ENCODE data around the gene WFDC2.

DNA sequence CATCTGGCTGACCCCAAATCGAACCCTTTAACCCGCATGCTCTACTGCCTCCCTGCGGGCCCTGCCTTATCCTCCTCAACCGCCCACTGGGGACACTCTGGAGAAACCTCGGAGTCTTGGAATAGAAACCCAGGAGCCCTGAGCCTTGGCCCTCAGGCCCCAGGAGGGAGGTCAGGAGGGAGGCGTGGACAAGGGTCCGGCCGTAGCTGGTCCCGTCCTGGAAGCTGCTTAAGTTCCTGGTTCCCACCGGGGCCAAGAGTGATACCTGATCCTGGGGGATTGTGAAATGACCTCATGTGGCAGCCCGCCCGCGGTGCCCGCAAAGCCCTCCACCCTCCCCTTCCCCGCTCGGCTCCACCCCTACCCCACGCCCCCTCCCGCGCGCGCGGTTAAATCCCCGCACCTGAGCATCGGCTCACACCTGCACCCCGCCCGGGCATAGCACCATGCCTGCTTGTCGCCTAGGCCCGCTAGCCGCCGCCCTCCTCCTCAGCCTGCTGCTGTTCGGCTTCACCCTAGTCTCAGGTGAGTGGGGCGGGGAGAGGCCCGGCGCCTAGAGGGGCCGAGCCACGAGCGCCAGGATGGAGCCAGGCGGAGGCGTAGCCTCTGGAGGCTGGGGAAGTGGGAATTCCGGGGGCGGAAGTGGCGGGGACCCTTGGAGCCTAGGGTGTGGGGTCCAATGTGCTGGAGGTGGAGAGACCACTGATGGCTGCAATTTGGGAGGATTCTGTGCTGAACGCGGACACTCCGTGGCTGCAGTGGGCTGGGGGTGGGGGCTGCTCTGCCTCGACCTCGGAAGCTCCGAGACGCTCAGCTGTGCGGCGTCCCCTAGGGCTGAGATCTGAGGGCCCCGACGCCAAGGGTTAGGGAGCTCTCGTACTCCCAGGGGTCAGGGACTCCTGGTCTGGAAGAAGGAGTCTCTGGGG, at the start of gene WFDC2:
- TF ChIP-seq, protein P1, sequence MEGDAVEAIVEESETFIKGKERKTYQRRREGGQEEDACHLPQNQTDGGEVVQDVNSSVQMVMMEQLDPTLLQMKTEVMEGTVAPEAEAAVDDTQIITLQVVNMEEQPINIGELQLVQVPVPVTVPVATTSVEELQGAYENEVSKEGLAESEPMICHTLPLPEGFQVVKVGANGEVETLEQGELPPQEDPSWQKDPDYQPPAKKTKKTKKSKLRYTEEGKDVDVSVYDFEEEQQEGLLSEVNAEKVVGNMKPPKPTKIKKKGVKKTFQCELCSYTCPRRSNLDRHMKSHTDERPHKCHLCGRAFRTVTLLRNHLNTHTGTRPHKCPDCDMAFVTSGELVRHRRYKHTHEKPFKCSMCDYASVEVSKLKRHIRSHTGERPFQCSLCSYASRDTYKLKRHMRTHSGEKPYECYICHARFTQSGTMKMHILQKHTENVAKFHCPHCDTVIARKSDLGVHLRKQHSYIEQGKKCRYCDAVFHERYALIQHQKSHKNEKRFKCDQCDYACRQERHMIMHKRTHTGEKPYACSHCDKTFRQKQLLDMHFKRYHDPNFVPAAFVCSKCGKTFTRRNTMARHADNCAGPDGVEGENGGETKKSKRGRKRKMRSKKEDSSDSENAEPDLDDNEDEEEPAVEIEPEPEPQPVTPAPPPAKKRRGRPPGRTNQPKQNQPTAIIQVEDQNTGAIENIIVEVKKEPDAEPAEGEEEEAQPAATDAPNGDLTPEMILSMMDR (conservative IDR thresholded peaks at IDR 0.05; ENCODE audit: low read depth in 2 of 2), result peak; percentile 30 to 49
- TF ChIP-seq POLR2AphosphoS5 (IDR thresholded peaks at IDR 0.05; ENCODE audit: low read depth) (no peak), EZH2 (IDR thresholded peaks at IDR 0.05; ENCODE audit: low read depth, unreplicated experiment) (no peak), REST (IDR thresholded peaks at IDR 0.05; ENCODE audit: unreplicated experiment) (no peak), JUNB (IDR thresholded peaks at IDR 0.05; ENCODE audit: unreplicated experiment) (no peak), ZNF114 (CRISPR knock-in tag; IDR thresholded peaks at IDR 0.05) (no peak), EZH2phosphoT487 (IDR thresholded peaks at IDR 0.05; ENCODE audit: unreplicated experiment) (no peak), STAT1 (IDR thresholded peaks at IDR 0.05; ENCODE audit: unreplicated experiment) (no peak)
- TF ChIP-seq, protein P2, sequence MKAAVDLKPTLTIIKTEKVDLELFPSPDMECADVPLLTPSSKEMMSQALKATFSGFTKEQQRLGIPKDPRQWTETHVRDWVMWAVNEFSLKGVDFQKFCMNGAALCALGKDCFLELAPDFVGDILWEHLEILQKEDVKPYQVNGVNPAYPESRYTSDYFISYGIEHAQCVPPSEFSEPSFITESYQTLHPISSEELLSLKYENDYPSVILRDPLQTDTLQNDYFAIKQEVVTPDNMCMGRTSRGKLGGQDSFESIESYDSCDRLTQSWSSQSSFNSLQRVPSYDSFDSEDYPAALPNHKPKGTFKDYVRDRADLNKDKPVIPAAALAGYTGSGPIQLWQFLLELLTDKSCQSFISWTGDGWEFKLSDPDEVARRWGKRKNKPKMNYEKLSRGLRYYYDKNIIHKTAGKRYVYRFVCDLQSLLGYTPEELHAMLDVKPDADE (IDR thresholded peaks at IDR 0.05), result no peak

Measured in GM23338 (cell line).